ENCODE measurements around the gene CCDC158. TPM values are rescaled to one million over a fixed set of nuclear protein-coding genes. Genes with fewer than 3 reads are reported as not detected.

The CCDC158 gene
- total and polyA plus RNA-seq, 2 of the 8 experiments (the other 6 are each of a cell fraction or from before 2014, with no cell fraction given): not detected

DNA sequence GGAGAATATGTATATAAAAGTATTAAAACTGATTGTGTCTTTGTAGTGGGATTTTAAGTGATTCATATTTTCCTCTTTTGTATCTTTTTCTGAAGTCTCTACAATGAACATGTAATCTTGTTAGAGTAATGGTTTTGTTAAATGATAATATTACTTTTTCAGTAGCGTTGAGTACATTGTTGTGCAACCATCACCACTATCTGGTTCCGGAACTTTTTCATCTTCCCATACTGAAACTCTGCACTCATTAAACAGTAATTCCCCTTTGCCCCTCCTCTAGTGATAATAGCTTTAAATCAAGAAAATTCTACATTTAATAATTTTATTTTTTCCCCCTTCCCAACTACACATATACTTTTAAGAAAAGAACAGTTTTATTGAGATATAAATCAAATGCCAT, 37.4 kb upstream of the CCDC158 start:
- Histone ChIP-seq H3K23me2 (ENCODE audit: low read depth, low read length) (no peaks in the 10 kb centered on the region), H4K91ac (replicated peaks; ENCODE audit: insufficient read length, low read length) (no peak overlapping the region), H3K4me2 (ENCODE audit: insufficient read depth in 1 of 2, low read depth in 2 of 2, low read length in 2 of 2) (peak overlapping the region in 1 of 2 experiments; percentile 59; a peak in 1 of 4 replicates), H2BK15ac (ENCODE audit: low read length) (no peak overlapping the region), H3K27ac (ENCODE audit: low read depth, low read length) (no peak overlapping the region), H3K56ac (replicated peaks; ENCODE audit: insufficient read length, low read depth, low read length) (no peak overlapping the region), H3K79me2 (ENCODE audit: control insufficient read depth in 1 of 2, insufficient read depth in 2 of 2, low read length in 2 of 2) (no peaks in the 10 kb centered on the region), H3K23ac (ENCODE audit: insufficient read length) (no peak overlapping the region), H2AK5ac (ENCODE audit: low read depth, low read length) (no peak overlapping the region), H4K5ac (ENCODE audit: insufficient read length, low read depth, low read length) (peak overlapping the region; percentile 77), H3K4me1 (replicated peaks in 1 of 4; ENCODE audit: control insufficient read depth in 3 of 4, insufficient read depth in 4 of 4, low read length in 3 of 4) (peaks cover 3 to 10% (median 9%) of the 10 kb centered on the region in 4 experiments; a peak in 5 of 7 replicates), H3K18ac (ENCODE audit: extremely low read depth, low read length) (no peak overlapping the region; the same call in 1 of the 2 replicates), H3K4ac (replicated peaks; ENCODE audit: insufficient read length, low read depth, low read length) (no peak overlapping the region), H3K9ac (replicated peaks in 1 of 4; ENCODE audit: extremely low read depth in 1 of 4, low read depth in 3 of 4, low read length in 3 of 4) (no peak overlapping the region), H4K8ac (ENCODE audit: extremely low read depth, insufficient read depth, low read length) (no peak overlapping the region), H2BK12ac (ENCODE audit: low read depth, low read length) (peak overlapping the region; percentile 96; the same call in 1 of the 2 replicates), H3K27me3 (replicated peaks in 1 of 4; ENCODE audit: control insufficient read depth in 3 of 4, extremely low read depth in 1 of 4, insufficient read depth in 3 of 4, low read length in 3 of 4) (no peaks in the 10 kb centered on the region), H3K36me3 (ENCODE audit: control insufficient read depth in 2 of 4, insufficient read depth in 4 of 4, low read length in 3 of 4) (peaks cover 0 to 6% (median 1%) of the 10 kb centered on the region in 4 experiments; a peak in 1 of 8 replicates), H3K9me3 (ENCODE audit: insufficient read depth in 2 of 2, low read depth in 1 of 2, low read length in 1 of 2) (peaks cover 10 to 11% of the 10 kb centered on the region in 2 experiments; a peak in 3 of 4 replicates), H3K4me3 (ENCODE audit: extremely low read depth in 1 of 4, insufficient read depth in 2 of 4, low read depth in 3 of 4, low read length in 4 of 4) (0 out of 8 replicates have a peak overlapping the region, but pooled peaks of 1 of the 4 experiments have one; percentile 23), H3K14ac (ENCODE audit: insufficient read length) (no peak overlapping the region), H3K79me1 (ENCODE audit: low read depth, low read length) (no peaks in the 10 kb centered on the region), H2BK5ac (ENCODE audit: low read depth, low read length) (peak overlapping the region; percentile 79; the same call in 1 of the 2 replicates), H2BK120ac (replicated peaks; ENCODE audit: low read depth, low read length) (no peak overlapping the region), H2BK20ac (ENCODE audit: low read length) (no peak overlapping the region), H4K20me1 (replicated peaks in 1 of 2; ENCODE audit: control insufficient read depth in 1 of 2, insufficient read depth in 2 of 2, low read length in 2 of 2) (no peaks in the 10 kb centered on the region), H2AFZ (ENCODE audit: low read length) (no peak overlapping the region)
- POLR2A ChIA-PET (ENCODE audit: partially characterized antibody): interaction anchor here (1.3 to 2.6 kb wide), 6 partner anchors 9 to 26 kb away, joined by 4 to 15 read pairs (median 6); partner anchors contain the start of gene SHROOM3
- no peak for FAIRE-seq
- no peak for DNase-seq (ENCODE audit: low read depth in 1 of 2, low spot score in 2 of 2)
- TF ChIP-seq CHD2 (IDR thresholded peaks at IDR 0.05; ENCODE audit: low read length) (no peak), TAF1 (IDR thresholded peaks at IDR 0.05; ENCODE audit: low read depth, low read length) (no peak), SP4 (IDR thresholded peaks at IDR 0.05; ENCODE audit: low read length) (no peak), SAP30 (IDR thresholded peaks at IDR 0.05; ENCODE audit: insufficient read depth, insufficient replicate concordance, low read length) (no peak)
- 88% methylated on average over 2 of the region's 2 CpGs; no CpG with 5 or more reads in 1 of the 2 experiments for WGBS, 2 experiments (ENCODE audit: extremely low coverage in 1 of 2, insufficient coverage in 1 of 2, insufficient read length in 1 of 2, insufficient replicate concordance in 2 of 2, low coverage in 1 of 2, low lambda C conversion rate in 2 of 2, missing lambda C conversion rate in 1 of 2)
- CTCF ChIA-PET (ENCODE audit: partially characterized antibody): interaction anchor here (1.5 to 2.1 kb wide), 3 partner anchors 13 to 35 kb away, joined by 3 to 9 read pairs (median 4); partner anchors contain the start of gene SHROOM3

Measured in H1 (cell line).